ENCODE measurements around the gene KCNK1. TPM values are rescaled to one million over a fixed set of nuclear protein-coding genes. Genes with fewer than 3 reads are reported as not detected.

Gene KCNK1
- total and polyA plus RNA-seq, 2 of the 13 experiments (the other 11 are each of a cell fraction or from before 2014, with no cell fraction given), result not detected

- DNase-seq (ENCODE audit: low spot score), result no peak
- Histone ChIP-seq H3K4me3 (replicated peaks in 1 of 3; ENCODE audit: insufficient read depth in 1 of 3, low read depth in 2 of 3, low read length in 3 of 3) (no peak overlapping the region), H3K4me1 (ENCODE audit: insufficient read depth, low read length) (no peaks in the 10 kb centered on the region), H3K27me3 (ENCODE audit: control insufficient read depth in 1 of 2, insufficient read depth in 2 of 2, low read length in 2 of 2) (no peaks in the 10 kb centered on the region), H3K79me2 (ENCODE audit: insufficient read depth, low read length) (no peaks in the 10 kb centered on the region), H3K9me3 (ENCODE audit: low read length) (no peaks in the 10 kb centered on the region), H3K36me3 (replicated peaks in 1 of 2; ENCODE audit: control insufficient read depth in 1 of 2, insufficient read depth in 2 of 2, low read length in 2 of 2) (no peaks in the 10 kb centered on the region), H4K20me1 (ENCODE audit: insufficient read depth, low read length) (no peaks in the 10 kb centered on the region), H3K27ac (ENCODE audit: extremely low read length, insufficient read depth, low read length) (no peak overlapping the region), H3K4me2 (ENCODE audit: low read depth, low read length) (no peak overlapping the region), H3K9ac (ENCODE audit: insufficient read depth, low read depth, low read length) (no peak overlapping the region), H2AFZ (ENCODE audit: low read length) (no peak overlapping the region)
- no TSS peak for BruUV-seq (replicated peaks)
- ChIA-PET CTCF (ENCODE audit: low intra/inter-chr PET ratio, low total read pairs) (no interaction called here), POLR2A (no interaction called here)
- no peak for FAIRE-seq
- no peak for ATAC-seq
- TF ChIP-seq ZNF788 (CRISPR knock-in tag; IDR thresholded peaks at IDR 0.05; ENCODE audit: borderline replicate concordance) (no peak), ZBTB10 (CRISPR knock-in tag; IDR thresholded peaks at IDR 0.05; ENCODE audit: borderline replicate concordance) (no peak), ZNF639 (CRISPR knock-in tag; conservative IDR thresholded peaks at IDR 0.05) (no peak), PTBP1 (IDR thresholded peaks at IDR 0.05; ENCODE audit: low read depth, low read length, poor library complexity, severe bottlenecking) (no peak), ZNF260 (CRISPR knock-in tag; IDR thresholded peaks at IDR 0.05; ENCODE audit: borderline replicate concordance, low read depth) (no peak), ZNF549 (CRISPR knock-in tag; IDR thresholded peaks at IDR 0.05) (no peak), ZNF780A (CRISPR knock-in tag; IDR thresholded peaks at IDR 0.05) (no peak), ZNF121 (CRISPR knock-in tag; IDR thresholded peaks at IDR 0.05) (no peak), ZBTB39 (CRISPR knock-in tag; IDR thresholded peaks at IDR 0.05) (no peak), MIER2 (CRISPR knock-in tag; IDR thresholded peaks at IDR 0.05) (no peak), ZNF24 (IDR thresholded peaks at IDR 0.05) (no peak), ZNF569 (CRISPR knock-in tag; IDR thresholded peaks at IDR 0.05; ENCODE audit: borderline replicate concordance) (no peak), ZNF441 (CRISPR knock-in tag; IDR thresholded peaks at IDR 0.05; ENCODE audit: borderline replicate concordance) (no peak), MTF2 (CRISPR knock-in tag; IDR thresholded peaks at IDR 0.05; ENCODE audit: borderline replicate concordance) (no peak)
- 19% methylated on average over 3 of the region's 3 CpGs for WGBS (ENCODE audit: low lambda C conversion rate)
- in situ Hi-C loops (cut with HindIII; ENCODE audit: extremely low pct_ligation_motif_present, low pct_unique_long_range_greater_than_20kb) (no loop called here), intact Hi-C loops (cut with micrococcal nuclease; ENCODE audit: unreplicated experiment) (no loop called here)
Measured at GRCh38 chr1:233621923-233622322, 8.0 kb downstream of the KCNK1 start.
